Measurements from ENCODE around the gene ADRA2B. TPM values are rescaled to one million over a fixed set of nuclear protein-coding genes. Genes with fewer than 3 reads are reported as not detected.
A peak's percentile ranks its signal among the peaks of the same experiment; 100 is the strongest.

The ADRA2B gene
- total RNA-seq, 1 experiment from 2014 or later = 0.47 TPM

DNA sequence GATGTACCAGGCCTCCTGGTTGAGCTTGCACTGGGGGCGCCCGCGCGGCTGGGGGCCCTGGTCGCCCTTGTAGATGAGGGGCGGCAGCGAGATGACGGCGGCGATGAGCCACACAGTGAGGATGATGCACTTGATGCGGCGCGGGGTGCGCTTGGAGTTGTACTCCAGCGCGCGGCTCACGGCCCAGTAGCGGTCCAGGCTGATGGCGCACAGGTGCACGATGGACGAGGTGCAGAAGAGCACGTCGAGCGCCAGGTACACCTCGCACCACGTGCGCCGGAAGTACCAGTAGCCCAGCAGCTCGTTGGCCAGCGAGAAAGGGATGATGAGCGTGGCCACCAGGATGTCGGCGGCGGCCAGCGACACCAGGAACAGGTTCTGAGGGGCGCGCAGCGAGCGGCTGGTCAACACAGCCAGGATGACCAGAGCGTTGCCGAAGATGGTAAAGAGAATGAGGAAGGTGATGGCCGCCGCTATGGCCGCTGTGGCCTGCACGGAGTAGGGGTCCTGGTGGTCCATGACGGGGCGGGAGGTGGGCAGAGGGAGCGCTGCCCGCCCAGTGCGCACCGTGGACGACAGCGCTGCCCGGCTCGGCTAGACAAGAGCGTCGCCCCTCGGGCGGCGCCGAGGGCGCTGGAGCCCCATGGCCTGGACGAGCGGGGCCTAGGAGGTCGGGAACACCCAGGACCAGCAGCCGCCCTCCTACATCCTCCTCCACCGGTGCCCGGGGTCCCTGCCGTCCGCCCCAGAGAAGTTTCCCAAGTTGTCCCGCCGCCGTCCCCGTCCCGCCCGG, 544 bp downstream of the ADRA2B start:
- CTCF ChIA-PET = interaction anchor here (0.7 to 2.1 kb wide), 7 partner anchors 16 to 525 kb away, joined by 3 to 14 read pairs (median 5); partner anchors contain the start of gene ASTL
- H3K27ac ChIP-seq (ENCODE audit: low read depth, low read length) = peak overlapping the region; percentile 28; the same call in 1 of the 2 replicates
- no TSS peak for BruUV-seq (replicated peaks)
- H4K20me1 ChIP-seq (ENCODE audit: insufficient read depth) = no peaks in the 10 kb centered on the region
- H3K79me2 ChIP-seq (ENCODE audit: insufficient read depth, low read length) = no peaks in the 10 kb centered on the region
- H3K9me2 ChIP-seq (ENCODE audit: insufficient read depth) = no peaks in the 10 kb centered on the region
- peaks cover 11 to 16% of the 10 kb centered on the region in 2 experiments for H3K4me1 ChIP-seq (ENCODE audit: control insufficient read depth in 1 of 2, insufficient read depth in 2 of 2, low read length in 2 of 2)
- DNase-seq (ENCODE audit: low read depth, low spot score) (no peak), ATAC-seq (no peak)
- H3K4me3 ChIP-seq (replicated peaks in 1 of 2; ENCODE audit: low read depth in 1 of 2, low read length in 2 of 2) = peak overlapping the region in 1 of 2 experiments; percentile 60; a peak in 1 of 4 replicates
- TF ChIP-seq POLR2A (IDR thresholded peaks at IDR 0.05; ENCODE audit: borderline replicate concordance, extremely low read depth, insufficient read depth, insufficient read length) (no peak), SRF (IDR thresholded peaks at IDR 0.05; ENCODE audit: low read depth) (no peak), CBX3 (IDR thresholded peaks at IDR 0.05; ENCODE audit: low read depth) (no peak), ZBTB33 (IDR thresholded peaks at IDR 0.05; ENCODE audit: extremely low read depth, insufficient replicate concordance, low read length) (no peak), POLR2AphosphoS5 (IDR thresholded peaks at IDR 0.05; ENCODE audit: low read depth, low read length) (no peak), TCF7L2 (IDR thresholded peaks at IDR 0.05; ENCODE audit: borderline replicate concordance, extremely low read depth, insufficient read depth, insufficient read length) (no peak), EZH2phosphoT487 (IDR thresholded peaks at IDR 0.05; ENCODE audit: borderline replicate concordance) (no peak), CEBPB (IDR thresholded peaks at IDR 0.05; ENCODE audit: low read depth) (no peak)
- RAD21 ChIA-PET (ENCODE audit: low non-redundant PET in 1 of 2, low total read pairs in 2 of 2, uncharacterized antibody in 2 of 2, unreplicated experiment in 2 of 2) = no interaction called here
- H2AFZ ChIP-seq (ENCODE audit: low read depth, low read length, poor library complexity, severe bottlenecking) = no peak overlapping the region
- H3K9me3 ChIP-seq (ENCODE audit: control insufficient read depth in 1 of 2, insufficient read depth in 1 of 2, low read depth in 1 of 2, low read length in 2 of 2) = no peaks in the 10 kb centered on the region
- H3K36me3 ChIP-seq (ENCODE audit: control insufficient read depth in 1 of 2, insufficient read depth in 2 of 2, low read length in 2 of 2) = no peaks in the 10 kb centered on the region
- no peaks in the 10 kb centered on the region for H3K27me3 ChIP-seq (ENCODE audit: insufficient read depth, low read length)
- peak overlapping the region; percentile 86 for H3K4me2 ChIP-seq (ENCODE audit: low read length)
- no peak overlapping the region for H3K9ac ChIP-seq (ENCODE audit: low read length)
- POLR2A ChIA-PET = no interaction called here
- intact Hi-C loops (cut with micrococcal nuclease) = loop anchor here (2.0 kb wide), 1 partner anchor 123 kb away; no protein-coding TSS in a partner anchor

All from HCT116 (cell line).